ENCODE results near the gene VPS26C. TPM values are rescaled to one million over a fixed set of nuclear protein-coding genes. Genes with fewer than 3 reads are reported as not detected.

VPS26C gene
- total and polyA plus RNA-seq, 2 of the 8 experiments (the other 6 are each of a cell fraction or from before 2014, with no cell fraction given): 43.5 to 71.6 TPM

DNA sequence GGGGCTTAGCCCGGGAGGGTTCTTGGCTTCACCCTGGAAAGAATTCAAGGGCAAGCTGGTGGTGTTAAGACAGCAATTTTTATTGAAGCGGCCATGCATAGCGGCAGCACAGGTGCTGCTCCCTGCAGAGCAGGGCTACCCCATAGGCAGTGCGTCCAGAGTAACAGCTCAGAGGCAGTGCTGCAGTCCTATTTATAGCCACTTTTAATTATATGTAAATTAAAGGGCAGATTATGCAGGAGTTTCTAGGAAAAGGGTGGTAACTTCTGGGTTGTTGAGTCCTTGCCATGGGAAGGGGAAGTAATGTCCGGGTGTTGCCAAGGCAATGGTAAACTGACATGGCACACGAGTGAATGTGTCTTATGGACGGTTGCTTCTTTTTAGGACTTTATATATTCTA, 57.0 kb downstream of the VPS26C start (continued):
- TF ChIP-seq CTBP2 (IDR thresholded peaks at IDR 0.05; ENCODE audit: borderline replicate concordance, insufficient read depth, insufficient read length, low read length): no peak
- TF ChIP-seq RBBP5 (IDR thresholded peaks at IDR 0.05; ENCODE audit: borderline replicate concordance, low read depth, low read length): no peak
- no peak for TF ChIP-seq SP1 (IDR thresholded peaks at IDR 0.05; ENCODE audit: low read depth, low read length)
